ENCODE measurements around the gene SEC22A.

GRCh38 chr3:123287962-123288302, 86.2 kb downstream of the SEC22A start:
- TF ChIP-seq CTCF (IDR thresholded peaks at IDR 0.05): no peak
- no peak for TF ChIP-seq POLR2A (IDR thresholded peaks at IDR 0.05)

Data from prostate gland (tissue), 2 donors.